GM21423 (cell line): ENCODE results near the gene ARHGEF26.

Experiments used
- ATAC-seq: cut with Tn5 transposase; IDR thresholded peaks from one replicate; pipeline ENCODE4 v1.9.1; 2021; ENCODE audit warnings: mild to moderate bottlenecking, moderate library complexity; ENCODE audit not compliant: unreplicated experiment

ARHGEF26 gene

GRCh38 chr3:154151969-154152368 lies 30.8 kb downstream of the ARHGEF26 start:
- ATAC-seq = no peak

GRCh38 chr3:154152741-154153140 lies 31.6 kb downstream of the ARHGEF26 start:
- ATAC-seq = no peak

- ATAC-seq = no peak
These were observed 35.3 kb downstream of the ARHGEF26 start for GRCh38 chr3:154156530-154156929.

GRCh38 chr3:154161806-154162205 lies 40.6 kb downstream of the ARHGEF26 start:
- no peak for ATAC-seq

GRCh38 chr3:154164387-154164786 lies 43.2 kb downstream of the ARHGEF26 start:
- ATAC-seq = no peak

- ATAC-seq = no peak
These were observed 48.0 kb downstream of the ARHGEF26 start for GRCh38 chr3:154168998-154169795.

GRCh38 chr3:154169796-154170110 lies 48.6 kb downstream of the ARHGEF26 start:
- no peak for ATAC-seq

GRCh38 chr3:154170300-154170699 lies 49.1 kb downstream of the ARHGEF26 start:
- ATAC-seq = no peak

GRCh38 chr3:154175041-154175440 lies 53.9 kb downstream of the ARHGEF26 start:
- ATAC-seq = no peak

GRCh38 chr3:154176036-154176435 lies 54.8 kb downstream of the ARHGEF26 start:
- no peak for ATAC-seq

- no peak for ATAC-seq
These were observed 56.2 kb downstream of the ARHGEF26 start for GRCh38 chr3:154177406-154177805.

GRCh38 chr3:154178172-154178571 lies 57.0 kb downstream of the ARHGEF26 start:
- no peak for ATAC-seq

- ATAC-seq = no peak
These were observed 59.9 kb downstream of the ARHGEF26 start for GRCh38 chr3:154180836-154181691.

- ATAC-seq = no peak
These were observed 61.2 kb downstream of the ARHGEF26 start for GRCh38 chr3:154182322-154182922.

- ATAC-seq = no peak
These were observed 61.8 kb downstream of the ARHGEF26 start for GRCh38 chr3:154182975-154183374.

GRCh38 chr3:154184582-154184981 lies 63.4 kb downstream of the ARHGEF26 start:
- no peak for ATAC-seq

GRCh38 chr3:154188437-154188836 lies 67.2 kb downstream of the ARHGEF26 start:
- no peak for ATAC-seq

GRCh38 chr3:154188846-154189245 lies 67.7 kb downstream of the ARHGEF26 start:
- no peak for ATAC-seq

GRCh38 chr3:154191520-154191919 lies 70.3 kb downstream of the ARHGEF26 start:
- ATAC-seq = no peak

GRCh38 chr3:154192225-154192624 lies 71.0 kb downstream of the ARHGEF26 start:
- ATAC-seq = no peak

- no peak for ATAC-seq
These were observed 71.9 kb downstream of the ARHGEF26 start for GRCh38 chr3:154193000-154193615.
